ENCODE data around the gene DOCK9. TPM values are rescaled to one million over a fixed set of nuclear protein-coding genes. Genes with fewer than 3 reads are reported as not detected.
A peak's percentile ranks its signal among the peaks of the same experiment; 100 is the strongest.

Gene DOCK9
- total RNA-seq, 4 donors from 2014 or later = 79.1 to 197 (median 107) TPM

DNA sequence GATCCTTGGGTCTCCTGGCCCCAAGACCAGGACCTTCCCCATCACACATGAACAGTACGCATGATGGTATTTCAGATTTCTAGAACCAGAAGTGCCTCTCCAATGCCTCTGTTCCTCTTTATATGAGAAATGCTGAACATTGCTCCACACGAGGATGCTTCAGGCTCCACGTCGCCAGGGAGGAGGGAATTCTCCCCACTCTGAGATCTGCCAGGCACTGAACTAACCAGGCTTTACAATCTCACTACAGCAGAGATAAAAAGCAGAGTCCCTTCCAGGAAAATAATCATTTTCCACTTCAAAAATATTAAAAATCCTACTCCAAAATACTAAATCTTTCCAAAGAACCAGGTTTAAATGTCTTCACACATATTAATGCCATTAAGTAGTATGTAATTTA is 10.4 kb downstream of the DOCK9 start:
- Histone ChIP-seq H3K27me3 (no peaks in the 10 kb centered on the region), H3K36me3 (no peaks in the 10 kb centered on the region), H3K4me3 (no peak overlapping the region), H3K27ac (no peak overlapping the region), H3K9me3 (no peaks in the 10 kb centered on the region), H3K4me1 (no peaks in the 10 kb centered on the region)
- intact Hi-C loops (cut with DNase I; ENCODE audit: low total_unique reads) = no loop called here
- DNase-seq = no peak
- no peak for TF ChIP-seq POLR2A (IDR thresholded peaks at IDR 0.05)
- TF ChIP-seq, protein P1, sequence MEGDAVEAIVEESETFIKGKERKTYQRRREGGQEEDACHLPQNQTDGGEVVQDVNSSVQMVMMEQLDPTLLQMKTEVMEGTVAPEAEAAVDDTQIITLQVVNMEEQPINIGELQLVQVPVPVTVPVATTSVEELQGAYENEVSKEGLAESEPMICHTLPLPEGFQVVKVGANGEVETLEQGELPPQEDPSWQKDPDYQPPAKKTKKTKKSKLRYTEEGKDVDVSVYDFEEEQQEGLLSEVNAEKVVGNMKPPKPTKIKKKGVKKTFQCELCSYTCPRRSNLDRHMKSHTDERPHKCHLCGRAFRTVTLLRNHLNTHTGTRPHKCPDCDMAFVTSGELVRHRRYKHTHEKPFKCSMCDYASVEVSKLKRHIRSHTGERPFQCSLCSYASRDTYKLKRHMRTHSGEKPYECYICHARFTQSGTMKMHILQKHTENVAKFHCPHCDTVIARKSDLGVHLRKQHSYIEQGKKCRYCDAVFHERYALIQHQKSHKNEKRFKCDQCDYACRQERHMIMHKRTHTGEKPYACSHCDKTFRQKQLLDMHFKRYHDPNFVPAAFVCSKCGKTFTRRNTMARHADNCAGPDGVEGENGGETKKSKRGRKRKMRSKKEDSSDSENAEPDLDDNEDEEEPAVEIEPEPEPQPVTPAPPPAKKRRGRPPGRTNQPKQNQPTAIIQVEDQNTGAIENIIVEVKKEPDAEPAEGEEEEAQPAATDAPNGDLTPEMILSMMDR (IDR thresholded peaks at IDR 0.05) = no peak

DNA sequence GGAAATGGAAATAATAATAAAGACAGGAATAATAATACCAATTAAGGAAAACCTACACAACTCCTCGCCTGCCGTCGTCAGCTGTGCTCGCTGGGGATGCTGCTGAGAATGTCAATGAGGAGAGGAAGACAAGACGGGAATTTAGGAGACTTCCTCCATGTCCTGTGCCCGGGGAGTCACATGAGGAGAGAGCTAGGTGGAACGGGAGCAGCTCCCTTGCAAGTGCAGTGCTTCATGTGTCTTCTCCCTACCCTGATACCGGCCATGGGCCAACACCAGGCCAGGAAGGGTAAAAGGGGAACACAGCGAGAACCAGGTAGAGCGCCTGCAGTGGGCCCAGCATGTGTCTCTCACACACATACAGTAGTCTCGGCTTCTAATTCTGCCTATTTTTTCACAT is 11.8 kb downstream of the DOCK9 start:
- intact Hi-C loops (cut with DNase I; ENCODE audit: low total_unique reads) = no loop called here
- Histone ChIP-seq H3K36me3 (no peaks in the 10 kb centered on the region), H3K27ac (no peak overlapping the region), H3K27me3 (no peaks in the 10 kb centered on the region), H3K4me1 (no peaks in the 10 kb centered on the region), H3K9me3 (no peaks in the 10 kb centered on the region), H3K4me3 (no peak overlapping the region)
- TF ChIP-seq POLR2A (IDR thresholded peaks at IDR 0.05) = no peak
- TF ChIP-seq, protein P1 (IDR thresholded peaks at IDR 0.05) = no peak
- DNase-seq = no peak

DNA sequence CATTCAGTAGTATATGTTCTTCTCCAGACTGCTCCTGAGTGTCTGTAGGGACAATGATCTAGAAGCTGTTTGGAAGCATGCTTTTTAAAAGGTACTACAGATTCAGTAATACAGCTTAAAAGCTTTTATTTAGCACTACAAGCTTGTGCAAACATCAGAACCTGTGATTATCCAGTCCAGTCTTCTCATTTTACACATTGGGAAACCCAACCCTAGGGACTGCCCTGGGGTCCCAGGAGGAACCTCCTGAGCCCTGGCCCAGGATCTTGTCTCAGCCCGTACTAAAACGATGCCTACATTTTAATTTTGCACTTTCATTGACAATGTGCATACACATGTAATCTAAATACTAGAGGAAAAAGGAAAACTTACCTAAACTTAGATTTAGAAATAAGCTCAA is 12.5 kb downstream of the DOCK9 start:
- no peaks in the 10 kb centered on the region for H3K36me3 ChIP-seq
- TF ChIP-seq, protein P1 (IDR thresholded peaks at IDR 0.05) = no peak
- TF ChIP-seq POLR2A (IDR thresholded peaks at IDR 0.05) = no peak
- no peak overlapping the region for H3K4me3 ChIP-seq
- no peak for DNase-seq
- H3K27ac ChIP-seq = no peak overlapping the region
- H3K27me3 ChIP-seq = no peaks in the 10 kb centered on the region
- no peaks in the 10 kb centered on the region for H3K9me3 ChIP-seq
- no peaks in the 10 kb centered on the region for H3K4me1 ChIP-seq
- intact Hi-C loops (cut with DNase I; ENCODE audit: low total_unique reads) = no loop called here

DNA sequence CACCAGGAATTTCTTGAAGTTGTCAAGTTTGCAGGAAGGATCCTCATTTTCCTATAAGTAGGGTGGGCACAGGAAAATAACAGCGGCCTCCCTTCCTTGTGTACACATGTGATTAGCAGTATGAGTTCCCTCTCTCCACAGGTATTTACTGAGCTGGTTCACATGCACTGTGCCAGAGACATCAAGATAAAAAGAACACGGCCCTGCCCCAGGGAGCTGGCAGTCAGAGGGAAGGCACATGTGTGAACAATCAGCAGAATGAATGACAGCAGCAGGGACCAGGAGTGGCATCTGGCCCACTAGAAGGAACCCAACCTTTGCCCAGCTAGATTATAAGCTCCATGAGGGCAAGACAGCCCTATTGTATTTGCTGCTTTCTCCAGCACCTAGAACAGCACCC is 13.9 kb downstream of the DOCK9 start:
- Histone ChIP-seq H3K4me1 (no peaks in the 10 kb centered on the region), H3K27ac (peak overlapping the region in 1 of 2 donors; percentile 67), H3K4me3 (no peak overlapping the region), H3K36me3 (no peaks in the 10 kb centered on the region), H3K9me3 (no peaks in the 10 kb centered on the region), H3K27me3 (no peaks in the 10 kb centered on the region)
- DNase-seq = no peak
- TF ChIP-seq, protein P1 (IDR thresholded peaks at IDR 0.05) = no peak
- TF ChIP-seq POLR2A (IDR thresholded peaks at IDR 0.05) = no peak
- intact Hi-C loops (cut with DNase I; ENCODE audit: low total_unique reads) = no loop called here

DNA sequence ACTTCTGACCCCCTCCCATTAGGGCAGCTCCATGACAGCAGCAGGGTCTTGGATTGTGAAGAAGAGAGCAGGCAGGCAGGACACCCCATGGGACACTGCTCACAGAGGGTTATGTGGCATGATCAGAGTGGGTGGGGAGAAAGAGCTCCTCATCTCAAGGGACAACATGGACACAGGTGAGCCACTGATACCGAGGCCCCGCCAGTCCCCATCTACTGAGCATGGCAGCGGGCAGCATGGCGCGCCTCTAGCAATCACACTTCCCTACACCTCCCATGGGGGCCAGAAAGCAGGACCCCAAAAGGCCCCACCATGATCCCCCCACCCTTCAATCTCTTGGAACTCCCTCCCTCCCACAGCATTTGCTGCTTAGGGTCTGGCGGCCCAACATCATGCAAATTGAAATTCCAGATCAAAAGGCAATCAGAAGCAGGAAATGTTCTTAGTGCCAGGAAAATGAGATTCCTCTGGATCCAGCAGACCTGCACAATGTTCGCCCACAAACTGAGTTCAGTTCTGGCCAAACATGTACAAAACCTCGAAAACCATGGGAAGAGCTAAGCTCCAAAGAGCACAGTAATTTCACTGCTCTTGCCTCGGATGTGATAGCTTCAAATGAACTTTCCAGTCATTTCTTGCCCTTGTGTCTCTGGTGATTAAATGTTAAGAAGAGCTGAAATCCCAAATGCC is 14.8 kb downstream of the DOCK9 start:
- no peaks in the 10 kb centered on the region for H3K27me3 ChIP-seq
- no peak overlapping the region for H3K4me3 ChIP-seq
- no peaks in the 10 kb centered on the region for H3K4me1 ChIP-seq
- H3K36me3 ChIP-seq = no peaks in the 10 kb centered on the region
- H3K9me3 ChIP-seq = no peaks in the 10 kb centered on the region
- TF ChIP-seq, protein P1 (IDR thresholded peaks at IDR 0.05) = no peak
- no peak for TF ChIP-seq POLR2A (IDR thresholded peaks at IDR 0.05)
- H3K27ac ChIP-seq = peak overlapping the region in 1 of 2 donors; percentile 67
- intact Hi-C loops (cut with DNase I; ENCODE audit: low total_unique reads) = no loop called here
- DNase-seq = no peak

All from uterus (tissue), 4 donors.